CD4-positive, alpha-beta T cell (primary cell): ENCODE results near the gene STAT6. TPM values are rescaled to one million over a fixed set of nuclear protein-coding genes. Genes with fewer than 3 reads are reported as not detected.
"Not testable (repeated sequence)": the region's sequence is repeated elsewhere in the genome, so short reads cannot be mapped to it uniquely, and the experiment has no call there.

Experiments used
- ATAC-seq: fragments of 200-7000 bp; cut with Tn5 transposase; one replicate; pipeline ENCODE4 v1.10.0; 2022; ENCODE audit warnings: mild to moderate bottlenecking; ENCODE audit not compliant: poor library complexity
- CTCF ChIA-PET: fragments of 350-600 bp; sonication (Branson Sonifier 250); formaldehyde crosslinking; loops from one replicate; lab custom pipeline; 2021; ENCODE audit warnings: antibody characterized with exemption, inconsistent platforms; lab: Charles Lee
- POLR2A ChIA-PET: fragments of 350-600 bp; sonication (Branson Sonifier 250); formaldehyde crosslinking; loops from one replicate; lab custom pipeline; 2021; ENCODE audit warnings: antibody characterized with exemption, inconsistent platforms; lab: Charles Lee
- DNase-seq, 14 experiments: peaks; one replicate each; pipeline ENCODE4 v3.0.0-alpha.2; 2013 to 2020; ENCODE audit warnings: mixed read lengths in 2 of 14
- H3K27ac ChIP-seq, 2 donors: one replicate each; pipeline versions ENCODE4 v1.5.1 to v1.7.0; 2013; ENCODE audit warnings: low read length in 2 of 2, low read depth in 1 of 2, mild to moderate bottlenecking in 1 of 2
- H3K27me3 ChIP-seq, 2 experiments: 1 replicate in 1 of 2; 2 replicates in 1 of 2; pipeline versions ENCODE4 v1.6.1 to v1.7.0; 2013; ENCODE audit warnings: low read length in 2 of 2, control low read depth in 1 of 2, mild to moderate bottlenecking in 1 of 2, moderate library complexity in 1 of 2; ENCODE audit not compliant: insufficient read depth in 2 of 2, control insufficient read depth in 1 of 2
- H3K36me3 ChIP-seq: one replicate; pipeline ENCODE4 v1.6.1; 2013; ENCODE audit warnings: low read length, control low read depth; ENCODE audit not compliant: insufficient read depth
- H3K4me1 ChIP-seq: one replicate; pipeline ENCODE4 v1.6.1; 2013; ENCODE audit warnings: low read length, control low read depth; ENCODE audit not compliant: insufficient read depth
- H3K4me3 ChIP-seq: one replicate; pipeline ENCODE4 v1.5.1; 2013; ENCODE audit warnings: mild to moderate bottlenecking, low read length, moderate library complexity
- H3K9me3 ChIP-seq, 2 experiments: 1 replicate in 1 of 2; 2 replicates in 1 of 2; pipeline versions ENCODE4 v1.6.1 to v1.7.0; 2013; ENCODE audit warnings: low read length in 2 of 2, mild to moderate bottlenecking in 2 of 2, control low read depth in 1 of 2, moderate library complexity in 1 of 2; ENCODE audit not compliant: control insufficient read depth in 1 of 2, insufficient read depth in 1 of 2
- H3K27ac Mint-ChIP-seq: one replicate; pipeline ENCODE4 v1.8.0; 2020; ENCODE audit warnings: mixed read lengths
- H3K27me3 Mint-ChIP-seq: one replicate; pipeline ENCODE4 v1.8.0; 2021; ENCODE audit warnings: mixed read lengths
- H3K36me3 Mint-ChIP-seq: one replicate; pipeline ENCODE4 v1.8.0; 2021; ENCODE audit warnings: low read depth, mixed read lengths
- H3K4me1 Mint-ChIP-seq: one replicate; pipeline ENCODE4 v1.8.0; 2021; ENCODE audit warnings: low read depth, mixed read lengths
- H3K4me3 Mint-ChIP-seq: one replicate; pipeline ENCODE4 v1.8.0; 2020; ENCODE audit warnings: mild to moderate bottlenecking, mixed read lengths
- H3K9me3 Mint-ChIP-seq: one replicate; pipeline ENCODE4 v1.8.0; 2020; ENCODE audit warnings: mixed read lengths
- CTCF ChIP-seq: fragments of 200-600 bp; IDR thresholded peaks from one replicate; pipeline ENCODE4 v1.8.0; 2022; ENCODE audit warnings: antibody characterized with exemption, mild to moderate bottlenecking
- intact Hi-C, 2 experiments: fragments of 100-400 bp; cut with DNase I in 1 of 2; cut with micrococcal nuclease in 1 of 2; formaldehyde crosslinking; loops; one replicate each; pipeline versions ENCODE4 v1.15.1 to v1.9.0; 2023 to 2025; cut with DNase I, micrococcal nuclease
- total RNA-seq, 174 experiments: library from RNA in 2 of 174; stranded (reverse) in 2 of 174; gene quantifications; one replicate each; pipeline ENCODE4 v1.2.3 and lab custom pipeline; 2021 to 2026

The STAT6 gene
- total RNA-seq, 2 experiments from 2014 or later: 133 to 144 TPM

GRCh38 chr12:57078519-57079404 is 32.4 kb downstream of the STAT6 start, which contains the start of gene NEMP1:
Gene NEMP1, minus strand, starts transcription at chr12:57078791. Its CDS starts 46 bp downstream, at chr12:57078745.
- intact Hi-C loops: loop anchor here (1.0 kb wide), 3 partner anchors 9 to 14 kb away; partner anchors contain the start of gene NAB2 (in 1 of the 2)

GRCh38 chr12:57073566-57074450 is 37.4 kb downstream of the STAT6 start:
- Mint-ChIP-seq H3K36me3 (peaks cover 37% of the 10 kb centered on the region), H3K4me1 (peaks cover 36% of the 10 kb centered on the region)
- H3K9me3 Mint-ChIP-seq, DNase-seq, H3K9me3 ChIP-seq, intact Hi-C loops, H3K27ac ChIP-seq, H3K27ac Mint-ChIP-seq, H3K27me3 Mint-ChIP-seq, ATAC-seq, H3K27me3 ChIP-seq, H3K4me3 Mint-ChIP-seq, H3K4me3 ChIP-seq: not testable (repeated sequence)
- POLR2A ChIA-PET: interaction anchor here (0.9 to 8.7 kb wide), 5 partner anchors 8 to 37 kb away, joined by 3 to 244 read pairs (median 5); partner anchors contain the start of genes NAB2 and STAT6
- Histone ChIP-seq H3K4me1 (peaks cover 27% of the 10 kb centered on the region), H3K36me3 (peaks cover 29% of the 10 kb centered on the region)
- CTCF ChIA-PET: interaction anchor here (1.9 to 6.3 kb wide), 2 partner anchors 19 to 37 kb away, joined by 7 to 141 read pairs; partner anchors contain the start of gene STAT6

More at GRCh38 chr12:57078519-57079404, 32.4 kb downstream of the STAT6 start, which contains the start of gene NEMP1:
- Histone ChIP-seq H3K27me3 (no peaks in the 10 kb centered on the region), H3K4me3 (peak within 1 kb of the TSS; percentile 85), H3K36me3 (peaks cover 3% of the 10 kb centered on the region), H3K9me3 (no peaks in the 10 kb centered on the region), H3K4me1 (peaks cover 28% of the 10 kb centered on the region), H3K27ac (peak within 1 kb of the TSS; percentile 73 to 74)
- H3K27me3 Mint-ChIP-seq: no peaks in the 10 kb centered on the region
- peaks cover 8% of the 10 kb centered on the region for H3K36me3 Mint-ChIP-seq
- peak; percentile 94 for ATAC-seq
- H3K4me1 Mint-ChIP-seq: peaks cover 23% of the 10 kb centered on the region
- peak within 1 kb of the TSS; percentile 95 for H3K4me3 Mint-ChIP-seq
- H3K9me3 Mint-ChIP-seq: no peaks in the 10 kb centered on the region
- POLR2A ChIA-PET: interaction anchor here (0.7 to 5.1 kb wide), 20 partner anchors 10 to 508 kb away, joined by 3 to 140 read pairs (median 4); partner anchors contain the start of genes NAB2, NACA, PTGES3 and STAT6
- CTCF ChIA-PET: interaction anchor here (0.5 to 4.6 kb wide), 6 partner anchors 9 to 91 kb away, joined by 3 to 24 read pairs (median 4); partner anchors contain the start of gene STAT6
- DNase-seq: peak; percentile 85 to 100 (median 92)
- no peak for TF ChIP-seq CTCF
- peak within 1 kb of the TSS; percentile 88 for H3K27ac Mint-ChIP-seq

GRCh38 chr12:57072661-57073060 is 38.5 kb downstream of the STAT6 start:
- CTCF ChIA-PET: interaction anchor here (0.6 to 6.3 kb wide), 3 partner anchors 19 to 559 kb away, joined by 3 to 141 read pairs (median 67); partner anchors contain the start of genes NAB2 and STAT6
- POLR2A ChIA-PET: interaction anchor here (1.5 to 8.7 kb wide), 2 partner anchors 8 to 38 kb away, joined by 3 to 244 read pairs; partner anchors contain the start of gene STAT6
- Histone ChIP-seq H3K36me3 (peaks cover 29% of the 10 kb centered on the region), H3K4me1 (peaks cover 19% of the 10 kb centered on the region), H3K9me3 (no peaks in the 10 kb centered on the region), H3K27me3 (no peaks in the 10 kb centered on the region), H3K4me3 (no peak overlapping the region), H3K27ac (no peak overlapping the region)
- no peak for ATAC-seq
- intact Hi-C loops: no loop called here
- no peaks in the 10 kb centered on the region for H3K27me3 Mint-ChIP-seq
- H3K9me3 Mint-ChIP-seq: no peaks in the 10 kb centered on the region
- no peak overlapping the region for H3K4me3 Mint-ChIP-seq
- H3K4me1 Mint-ChIP-seq: peaks cover 25% of the 10 kb centered on the region
- no peak for TF ChIP-seq CTCF
- peaks cover 34% of the 10 kb centered on the region for H3K36me3 Mint-ChIP-seq
- DNase-seq: no peak
- H3K27ac Mint-ChIP-seq: peak overlapping the region; percentile 69
